ENCODE measurements around the gene PRDM16.

PRDM16 gene

DNA sequence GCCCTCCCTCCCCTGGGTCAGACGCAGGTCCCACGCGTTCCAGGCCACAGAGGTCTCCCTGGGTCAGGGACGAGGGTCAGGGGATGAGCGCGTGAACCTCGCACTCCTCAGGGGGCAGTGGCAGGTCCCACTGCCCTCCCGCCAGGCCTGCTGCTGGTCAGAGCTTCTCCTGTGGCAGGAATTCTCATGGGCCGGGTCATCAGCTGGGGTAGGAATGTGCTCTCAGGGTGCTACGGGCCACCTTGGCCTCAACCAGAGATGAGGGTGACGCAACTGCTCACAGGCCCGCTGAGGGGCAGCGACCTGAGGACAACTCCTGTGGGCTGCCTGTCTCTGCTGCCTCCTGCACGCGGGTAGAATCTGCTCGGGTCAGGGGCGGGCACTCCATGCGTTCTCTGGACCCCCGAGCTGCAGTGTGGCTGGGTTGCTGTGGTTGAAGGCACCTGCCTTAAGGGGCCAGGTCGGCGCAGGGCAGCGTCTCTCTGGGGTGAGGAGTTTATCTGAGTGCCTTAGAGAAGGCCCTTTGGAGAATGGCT, 128.8 kb downstream of the PRDM16 start:
- no peak for TF ChIP-seq POLR2A (IDR thresholded peaks at IDR 0.05; ENCODE audit: extremely low read depth, insufficient read length)
- no peak for TF ChIP-seq MYC (IDR thresholded peaks at IDR 0.05; ENCODE audit: low read depth, low read length)
- TF ChIP-seq, protein P1, sequence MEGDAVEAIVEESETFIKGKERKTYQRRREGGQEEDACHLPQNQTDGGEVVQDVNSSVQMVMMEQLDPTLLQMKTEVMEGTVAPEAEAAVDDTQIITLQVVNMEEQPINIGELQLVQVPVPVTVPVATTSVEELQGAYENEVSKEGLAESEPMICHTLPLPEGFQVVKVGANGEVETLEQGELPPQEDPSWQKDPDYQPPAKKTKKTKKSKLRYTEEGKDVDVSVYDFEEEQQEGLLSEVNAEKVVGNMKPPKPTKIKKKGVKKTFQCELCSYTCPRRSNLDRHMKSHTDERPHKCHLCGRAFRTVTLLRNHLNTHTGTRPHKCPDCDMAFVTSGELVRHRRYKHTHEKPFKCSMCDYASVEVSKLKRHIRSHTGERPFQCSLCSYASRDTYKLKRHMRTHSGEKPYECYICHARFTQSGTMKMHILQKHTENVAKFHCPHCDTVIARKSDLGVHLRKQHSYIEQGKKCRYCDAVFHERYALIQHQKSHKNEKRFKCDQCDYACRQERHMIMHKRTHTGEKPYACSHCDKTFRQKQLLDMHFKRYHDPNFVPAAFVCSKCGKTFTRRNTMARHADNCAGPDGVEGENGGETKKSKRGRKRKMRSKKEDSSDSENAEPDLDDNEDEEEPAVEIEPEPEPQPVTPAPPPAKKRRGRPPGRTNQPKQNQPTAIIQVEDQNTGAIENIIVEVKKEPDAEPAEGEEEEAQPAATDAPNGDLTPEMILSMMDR (IDR thresholded peaks at IDR 0.05; ENCODE audit: low read depth, low read length), result no peak
- TF ChIP-seq, protein P2, sequence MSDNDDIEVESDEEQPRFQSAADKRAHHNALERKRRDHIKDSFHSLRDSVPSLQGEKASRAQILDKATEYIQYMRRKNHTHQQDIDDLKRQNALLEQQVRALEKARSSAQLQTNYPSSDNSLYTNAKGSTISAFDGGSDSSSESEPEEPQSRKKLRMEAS (IDR thresholded peaks at IDR 0.05; ENCODE audit: low read depth, low read length), result no peak
- DNase-seq (ENCODE audit: low read depth), result no peak
- H3K4me3 ChIP-seq (ENCODE audit: low read depth, low read length), result no peak overlapping the region

GRCh38 chr1:3198371-3199271, 129.6 kb downstream of the PRDM16 start:
- TF ChIP-seq, protein P1 (IDR thresholded peaks at IDR 0.05; ENCODE audit: low read depth, low read length), result no peak
- TF ChIP-seq, protein P2 (IDR thresholded peaks at IDR 0.05; ENCODE audit: low read depth, low read length), result no peak
- no peak for TF ChIP-seq MYC (IDR thresholded peaks at IDR 0.05; ENCODE audit: low read depth, low read length)
- no peak for TF ChIP-seq POLR2A (IDR thresholded peaks at IDR 0.05; ENCODE audit: extremely low read depth, insufficient read length)
- H3K4me3 ChIP-seq (ENCODE audit: low read depth, low read length), result no peak overlapping the region
- no peak for DNase-seq (ENCODE audit: low read depth)

- H3K4me3 ChIP-seq (ENCODE audit: low read depth, low read length), result no peak overlapping the region
- TF ChIP-seq, protein P1 (IDR thresholded peaks at IDR 0.05; ENCODE audit: low read depth, low read length), result no peak
- TF ChIP-seq MYC (IDR thresholded peaks at IDR 0.05; ENCODE audit: low read depth, low read length) (no peak), POLR2A (IDR thresholded peaks at IDR 0.05; ENCODE audit: extremely low read depth, insufficient read length) (no peak)
- TF ChIP-seq, protein P2 (IDR thresholded peaks at IDR 0.05; ENCODE audit: low read depth, low read length), result no peak
- no peak for DNase-seq (ENCODE audit: low read depth)
Observed at GRCh38 chr1:3204725-3205124, 135.7 kb downstream of the PRDM16 start.

DNA sequence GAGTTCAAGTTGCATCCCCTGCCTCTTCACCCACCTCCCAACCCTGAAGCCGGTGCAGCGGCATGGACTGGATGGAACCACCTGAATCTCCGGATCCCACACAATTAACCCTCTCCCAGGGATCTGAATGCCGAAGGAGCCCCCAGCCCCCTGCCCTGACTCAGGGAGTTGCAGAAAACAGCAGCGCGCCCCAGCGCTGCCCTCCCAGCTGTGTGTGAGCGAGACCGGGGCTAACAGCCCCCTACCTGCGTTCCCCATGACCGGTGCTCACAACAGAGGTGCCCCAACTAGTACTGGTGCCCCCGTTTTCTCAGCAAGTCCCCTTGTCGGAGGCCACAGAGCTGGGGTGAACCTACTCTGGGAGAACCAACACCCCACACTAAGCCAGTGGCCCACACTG, 136.8 kb downstream of the PRDM16 start:
- TF ChIP-seq POLR2A (IDR thresholded peaks at IDR 0.05; ENCODE audit: extremely low read depth, insufficient read length) (no peak), MYC (IDR thresholded peaks at IDR 0.05; ENCODE audit: low read depth, low read length) (no peak)
- TF ChIP-seq, protein P1 (IDR thresholded peaks at IDR 0.05; ENCODE audit: low read depth, low read length), result no peak
- TF ChIP-seq, protein P2 (IDR thresholded peaks at IDR 0.05; ENCODE audit: low read depth, low read length), result no peak
- H3K4me3 ChIP-seq (ENCODE audit: low read depth, low read length), result no peak overlapping the region
- DNase-seq (ENCODE audit: low read depth), result no peak

DNA sequence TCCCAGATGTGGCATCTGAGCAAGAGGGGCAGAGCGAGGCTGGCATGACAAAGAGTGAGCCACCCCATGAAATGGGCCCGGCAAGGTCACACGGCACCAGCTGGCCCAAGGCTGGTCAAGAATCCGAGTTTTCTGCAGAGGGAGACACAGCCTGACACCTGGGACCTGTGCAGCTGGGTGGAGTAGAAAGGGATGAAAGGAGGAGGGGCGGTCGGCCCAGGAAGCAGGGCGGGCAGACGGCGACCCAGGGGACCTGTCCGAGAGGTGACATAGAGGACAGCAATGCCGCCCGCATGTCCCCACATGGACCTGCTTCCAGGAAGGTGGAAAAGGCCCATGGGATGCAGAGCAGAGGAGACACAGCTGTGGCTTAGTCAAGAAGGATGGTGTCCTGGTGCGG, 137.7 kb downstream of the PRDM16 start:
- no peak for DNase-seq (ENCODE audit: low read depth)
- no peak overlapping the region for H3K4me3 ChIP-seq (ENCODE audit: low read depth, low read length)
- TF ChIP-seq MYC (IDR thresholded peaks at IDR 0.05; ENCODE audit: low read depth, low read length) (no peak), POLR2A (IDR thresholded peaks at IDR 0.05; ENCODE audit: extremely low read depth, insufficient read length) (no peak)
- TF ChIP-seq, protein P1 (IDR thresholded peaks at IDR 0.05; ENCODE audit: low read depth, low read length), result no peak
- TF ChIP-seq, protein P2 (IDR thresholded peaks at IDR 0.05; ENCODE audit: low read depth, low read length), result no peak
